ENCODE results near the gene TDRD3. TPM values are rescaled to one million over a fixed set of nuclear protein-coding genes. Genes with fewer than 3 reads are reported as not detected.

TDRD3 gene
- total RNA-seq, 1 experiment from 2014 or later = 10.8 TPM

- TF ChIP-seq CTCF (IDR thresholded peaks at IDR 0.05) (no peak), REST (IDR thresholded peaks at IDR 0.05; ENCODE audit: insufficient read depth in 1 of 2, low read depth in 2 of 2, low read length in 1 of 2) (no peak), SIN3A (IDR thresholded peaks at IDR 0.05; ENCODE audit: borderline replicate concordance, insufficient read depth, low read depth, low read length) (no peak), TCF7L2 (IDR thresholded peaks at IDR 0.05; ENCODE audit: low read depth, low read length) (no peak), POLR2AphosphoS5 (IDR thresholded peaks at IDR 0.05; ENCODE audit: low read depth, low read length) (no peak)
- H3K27me3 ChIP-seq (ENCODE audit: control insufficient read depth, insufficient read depth, low read length) = no peaks in the 10 kb centered on the region
- ChIA-PET CTCF (no interaction called here), POLR2A (no interaction called here)
- H3K36me3 ChIP-seq (ENCODE audit: control insufficient read depth, insufficient read depth, low read length) = no peaks in the 10 kb centered on the region
- no peaks in the 10 kb centered on the region for H3K9me3 ChIP-seq (ENCODE audit: control insufficient read depth, insufficient read depth, low read depth, low read length)
- in situ Hi-C loops (cut with HindIII; ENCODE audit: low pct_unique_long_range_greater_than_20kb, low sequenced_read_pairs) = no loop called here
- H3K27ac ChIP-seq (ENCODE audit: low read length) = no peak overlapping the region
- intact Hi-C loops (cut with micrococcal nuclease; ENCODE audit: unreplicated experiment) = no loop called here
- no peak overlapping the region for H3K4me3 ChIP-seq (ENCODE audit: low read depth in 2 of 2, low read length in 2 of 2)
- no peak for DNase-seq (ENCODE audit: low read depth, low spot score)
- no peak for ATAC-seq
- BruUV-seq (replicated peaks) = no TSS peak
- no peaks in the 10 kb centered on the region for H3K4me1 ChIP-seq (ENCODE audit: control insufficient read depth, insufficient read depth, low read length)
These were observed 117.9 kb downstream of the TDRD3 start for GRCh38 chr13:60514891-60515290.

- Histone ChIP-seq H3K9me3 (ENCODE audit: control insufficient read depth, insufficient read depth, low read depth, low read length) (no peaks in the 10 kb centered on the region), H3K4me1 (ENCODE audit: control insufficient read depth, insufficient read depth, low read length) (no peaks in the 10 kb centered on the region), H3K27ac (ENCODE audit: low read length) (no peak overlapping the region), H3K27me3 (ENCODE audit: control insufficient read depth, insufficient read depth, low read length) (no peaks in the 10 kb centered on the region), H3K36me3 (ENCODE audit: control insufficient read depth, insufficient read depth, low read length) (no peaks in the 10 kb centered on the region), H3K4me3 (ENCODE audit: low read depth in 2 of 2, low read length in 2 of 2) (no peak overlapping the region)
- BruUV-seq (replicated peaks) = no TSS peak
- POLR2A ChIA-PET = no interaction called here
- no peak for TF ChIP-seq CTCF (IDR thresholded peaks at IDR 0.05)
- TF ChIP-seq REST (IDR thresholded peaks at IDR 0.05; ENCODE audit: insufficient read depth in 1 of 2, low read depth in 2 of 2, low read length in 1 of 2) = no peak
- no peak for TF ChIP-seq POLR2AphosphoS5 (IDR thresholded peaks at IDR 0.05; ENCODE audit: low read depth, low read length)
- no peak for TF ChIP-seq TCF7L2 (IDR thresholded peaks at IDR 0.05; ENCODE audit: low read depth, low read length)
- no peak for TF ChIP-seq SIN3A (IDR thresholded peaks at IDR 0.05; ENCODE audit: borderline replicate concordance, insufficient read depth, low read depth, low read length)
- CTCF ChIA-PET = no interaction called here
- intact Hi-C loops (cut with micrococcal nuclease; ENCODE audit: unreplicated experiment) = no loop called here
- DNase-seq (ENCODE audit: low read depth, low spot score) (no peak), ATAC-seq (no peak)
- in situ Hi-C loops (cut with HindIII; ENCODE audit: low pct_unique_long_range_greater_than_20kb, low sequenced_read_pairs) = no loop called here
These were observed 122.5 kb downstream of the TDRD3 start for GRCh38 chr13:60519496-60519895.

All from Panc1 (cell line).